SIG-M5 treated with dmso at 0.1 percent for 504 hours (cell line): ENCODE measurements around the gene UAP1.
A peak's percentile ranks its signal among the peaks of the same experiment; 100 is the strongest.
"Not testable (repeated sequence)": the region's sequence is repeated elsewhere in the genome, so short reads cannot be mapped to it uniquely, and the experiment has no call there.

Source experiments
- DNase-seq: peaks from one replicate; lab custom pipeline; 2025; ENCODE audit not compliant: unreplicated experiment; lab: John Stamatoyannopoulos, UW

The UAP1 gene

GRCh38 chr1:162564762-162565218 is 3.3 kb downstream of the UAP1 start:
- DNase-seq = no peak

DNA sequence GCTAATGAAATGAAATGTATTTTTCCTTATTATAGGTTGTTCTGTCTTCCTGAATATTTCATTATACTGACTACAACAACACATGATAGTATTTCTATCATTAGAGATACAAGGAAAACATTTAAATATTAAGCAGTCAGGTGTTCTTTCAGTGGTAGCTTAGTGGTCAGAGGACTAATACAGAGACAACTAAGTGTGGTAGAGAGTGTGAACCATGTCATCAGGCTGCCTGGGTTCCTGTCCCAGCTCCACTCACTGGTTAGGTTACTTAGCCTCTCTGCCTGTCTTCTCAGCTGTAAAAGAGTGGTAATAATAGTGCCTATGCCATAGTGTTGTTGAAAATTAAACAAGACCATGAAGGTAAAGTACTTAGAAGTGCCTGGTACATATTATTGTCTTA is 3.9 kb downstream of the UAP1 start:
- DNase-seq = no peak

GRCh38 chr1:162566870-162567269 is 5.3 kb downstream of the UAP1 start:
- no peak for DNase-seq

DNA sequence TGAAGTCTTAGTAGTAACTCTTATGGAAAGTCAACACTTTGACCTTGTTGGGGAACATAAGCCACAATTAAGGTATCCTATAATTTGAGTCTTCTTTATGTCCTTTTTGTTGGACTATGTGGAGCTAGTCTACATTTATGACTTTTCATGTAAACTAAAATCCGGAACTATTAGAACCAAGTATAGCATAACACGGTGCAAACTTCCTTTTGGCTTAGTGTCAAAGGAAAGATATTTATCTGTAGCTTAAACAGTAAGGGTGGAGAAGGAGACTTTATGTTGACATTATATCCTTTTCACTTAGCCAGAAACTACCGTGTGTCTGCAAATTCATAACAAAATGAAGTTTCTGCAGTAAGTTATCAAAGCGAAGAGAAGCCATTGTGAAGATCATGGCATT is 7.3 kb downstream of the UAP1 start:
- no peak for DNase-seq

DNA sequence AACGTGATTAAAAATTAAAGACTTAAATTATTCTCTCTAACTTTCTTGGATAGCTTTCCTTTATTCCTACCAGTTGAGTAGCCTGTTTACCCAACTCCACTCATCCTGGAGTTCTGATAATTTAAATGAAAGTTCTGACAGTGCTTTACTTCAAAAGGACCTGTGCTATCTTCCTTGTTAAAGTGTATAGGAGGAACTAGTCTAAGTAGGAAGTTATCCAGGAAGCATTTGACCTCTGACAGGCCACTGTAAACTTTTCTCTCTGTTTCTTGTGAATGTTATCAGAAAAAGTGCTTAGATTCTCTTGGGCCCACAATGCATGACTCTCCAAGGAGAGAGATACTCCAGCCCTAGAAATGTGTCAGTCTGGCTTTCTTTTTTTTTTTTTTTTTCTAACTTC is 9.2 kb downstream of the UAP1 start:
- peak; percentile 31 for DNase-seq

DNA sequence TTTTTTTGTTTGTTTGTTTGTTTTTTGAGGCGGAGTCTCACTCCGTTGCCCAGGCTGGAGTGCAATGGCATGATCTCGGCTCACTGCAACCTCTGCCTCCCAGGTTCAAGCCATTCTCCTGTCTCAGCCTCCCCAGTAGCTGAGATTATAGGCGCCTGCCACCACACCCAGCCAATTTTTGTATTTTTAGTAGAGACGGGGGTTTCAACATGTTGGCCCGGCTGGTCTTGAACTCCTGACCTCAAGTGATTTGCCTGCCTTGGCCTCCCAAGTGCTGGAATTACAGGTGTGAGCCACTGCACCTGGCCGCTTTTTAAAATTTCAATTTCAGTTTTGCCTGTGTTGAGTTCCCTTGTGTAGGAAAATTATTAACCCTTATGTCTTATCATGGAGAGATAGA is 9.6 kb downstream of the UAP1 start:
- DNase-seq = not testable (repeated sequence)

DNA sequence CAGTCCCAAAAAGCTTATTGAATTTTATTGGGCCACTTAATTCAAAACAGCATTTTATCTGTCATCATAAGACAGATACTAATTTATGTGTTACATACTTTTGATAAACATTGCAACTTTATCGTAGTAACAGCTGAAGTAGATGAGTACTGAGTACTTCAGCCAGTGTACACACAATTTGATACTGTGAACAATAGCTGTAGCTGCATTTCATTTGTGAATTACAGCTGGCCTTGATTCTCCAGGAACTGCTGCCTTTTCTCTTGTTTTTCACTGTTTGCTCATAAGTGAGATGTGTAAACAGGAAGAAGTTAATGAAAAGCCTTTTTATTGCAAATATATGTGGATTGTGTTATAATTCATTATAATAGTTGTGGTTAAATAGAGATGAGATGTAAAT is 10.2 kb downstream of the UAP1 start:
- DNase-seq = no peak

DNA sequence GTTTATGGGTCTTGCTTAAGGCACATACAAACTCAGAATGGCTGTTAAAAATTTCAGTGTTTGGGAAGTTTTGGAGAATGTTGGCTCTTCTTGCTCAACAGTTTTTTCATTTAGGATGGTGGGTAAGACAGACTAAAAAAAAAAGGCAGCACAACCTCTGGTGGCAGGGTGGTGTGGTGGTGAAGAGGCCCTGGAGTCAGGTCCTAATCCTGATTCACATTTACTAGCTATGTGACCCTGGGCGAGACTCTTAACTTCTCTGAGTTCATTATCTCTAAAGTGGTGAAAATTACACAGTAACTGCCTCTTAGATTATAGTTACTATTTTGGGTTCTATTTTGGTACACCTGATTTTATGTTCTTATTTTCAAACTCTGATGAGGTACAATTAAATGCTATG is 11.6 kb downstream of the UAP1 start:
- DNase-seq = no peak

GRCh38 chr1:162578071-162578700 is 16.7 kb downstream of the UAP1 start:
- DNase-seq = no peak

- DNase-seq = no peak
Measured at GRCh38 chr1:162578936-162579335, 17.4 kb downstream of the UAP1 start.

- DNase-seq = no peak
Measured at GRCh38 chr1:162580308-162580707, 18.8 kb downstream of the UAP1 start.

DNA sequence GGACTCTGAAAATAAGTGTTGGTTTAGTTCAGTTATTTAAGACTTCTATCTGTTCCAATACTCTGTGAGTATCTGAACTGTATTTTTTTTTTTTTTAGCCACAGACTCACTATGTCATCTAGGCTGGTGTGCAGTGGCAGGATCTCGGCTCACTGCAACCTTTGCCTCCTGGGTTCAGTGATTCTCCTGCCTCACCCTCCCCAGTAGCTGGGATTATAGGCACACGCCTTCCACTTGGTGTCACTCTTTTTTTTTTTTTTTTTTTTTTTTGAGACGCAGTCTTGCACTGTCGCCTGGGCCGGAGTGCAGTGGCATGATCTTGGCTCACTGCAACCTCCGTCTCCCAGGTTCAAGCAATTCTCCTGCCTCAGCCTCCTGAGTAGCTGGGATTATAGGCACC is 21.4 kb downstream of the UAP1 start:
- not testable (repeated sequence) for DNase-seq

GRCh38 chr1:162585101-162585500 is 23.6 kb downstream of the UAP1 start:
- DNase-seq = not testable (repeated sequence)

DNA sequence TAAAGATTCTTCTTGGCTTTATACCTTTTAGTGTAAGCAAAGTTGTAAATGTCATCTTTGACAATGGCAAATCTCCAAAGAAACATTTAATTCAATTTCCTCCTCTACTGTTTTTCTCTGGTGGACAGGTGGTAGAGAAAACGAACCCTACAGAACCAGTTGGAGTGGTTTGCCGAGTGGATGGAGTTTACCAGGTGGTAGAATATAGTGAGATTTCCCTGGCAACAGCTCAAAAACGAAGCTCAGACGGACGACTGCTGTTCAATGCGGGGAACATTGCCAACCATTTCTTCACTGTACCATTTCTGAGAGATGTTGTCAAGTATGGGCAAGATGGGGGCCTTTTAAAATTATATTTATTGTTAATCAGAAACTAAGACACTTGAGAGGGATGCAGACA is 25.8 kb downstream of the UAP1 start:
- no peak for DNase-seq

GRCh38 chr1:162587761-162588260 is 26.3 kb downstream of the UAP1 start:
- DNase-seq = no peak

- no peak for DNase-seq
Measured at GRCh38 chr1:162590101-162590500, 28.6 kb downstream of the UAP1 start.

DNA sequence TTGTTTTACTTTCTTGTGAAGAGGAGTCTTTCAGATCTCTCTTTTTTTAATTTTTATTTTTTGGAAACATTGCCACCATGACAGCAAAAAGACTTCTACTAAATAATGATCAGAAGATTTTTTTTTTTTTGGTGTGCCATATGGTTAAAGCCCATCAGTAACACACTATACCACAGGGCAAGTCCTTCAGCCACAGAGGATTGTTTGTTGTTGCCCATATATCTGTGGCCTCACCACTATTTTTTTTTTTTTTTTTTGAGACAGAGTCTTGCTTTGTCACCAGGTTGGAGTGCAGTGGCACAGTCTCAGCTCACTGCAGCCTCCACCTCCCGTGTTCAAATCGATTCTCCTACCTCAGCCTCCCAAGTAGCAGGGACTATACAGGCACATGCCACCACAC is 29.2 kb downstream of the UAP1 start:
- no peak for DNase-seq

DNA sequence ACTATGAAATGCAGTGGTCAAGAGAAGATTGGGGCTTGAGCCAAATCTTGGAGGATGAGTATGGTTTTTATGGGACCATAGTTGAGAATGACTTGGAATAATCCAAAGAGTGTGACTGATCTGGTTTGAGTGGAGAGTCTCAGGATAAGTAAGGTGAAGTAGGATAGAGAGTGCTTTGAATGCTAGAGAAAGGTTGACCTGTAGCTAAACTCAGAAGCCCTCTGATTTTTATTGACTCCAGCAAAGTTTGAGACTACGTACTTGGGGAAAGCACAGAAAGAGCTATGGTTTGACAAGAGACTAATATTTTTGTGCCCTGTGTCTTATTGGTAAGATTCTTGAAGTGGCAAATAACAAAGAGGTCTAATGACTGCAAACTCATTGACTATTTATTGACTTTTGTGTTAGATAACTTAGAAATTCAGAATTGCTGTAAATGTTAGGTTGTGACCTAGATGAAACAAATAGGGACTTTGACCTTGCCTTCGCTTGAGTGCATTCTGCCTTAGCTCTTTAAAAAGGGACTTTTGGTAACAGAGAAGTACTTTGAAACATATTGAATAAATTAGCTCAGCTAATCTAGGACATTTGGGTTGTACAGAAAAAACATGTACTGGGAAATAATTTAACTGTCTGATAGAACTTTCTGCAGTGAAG is 35.1 kb downstream of the UAP1 start:
- no peak for DNase-seq

DNA sequence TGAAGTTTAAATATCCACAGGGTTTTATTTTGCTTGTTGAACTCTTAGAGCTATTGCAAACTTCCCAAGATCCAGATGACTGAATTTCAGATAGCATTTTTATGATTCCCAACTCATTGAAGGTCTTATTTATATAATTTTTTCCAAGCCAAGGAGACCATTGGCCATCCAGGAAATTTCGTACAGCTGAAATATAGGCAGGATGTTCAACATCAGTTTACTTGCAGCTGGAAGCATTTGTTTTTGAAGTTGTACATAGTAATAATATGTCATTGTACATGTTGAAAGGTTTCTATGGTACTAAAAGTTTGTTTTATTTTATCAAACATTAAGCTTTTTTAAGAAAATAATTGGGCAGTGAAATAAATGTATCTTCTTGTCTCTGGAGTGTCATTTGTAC is 37.9 kb downstream of the UAP1 start:
- no peak for DNase-seq

DNA sequence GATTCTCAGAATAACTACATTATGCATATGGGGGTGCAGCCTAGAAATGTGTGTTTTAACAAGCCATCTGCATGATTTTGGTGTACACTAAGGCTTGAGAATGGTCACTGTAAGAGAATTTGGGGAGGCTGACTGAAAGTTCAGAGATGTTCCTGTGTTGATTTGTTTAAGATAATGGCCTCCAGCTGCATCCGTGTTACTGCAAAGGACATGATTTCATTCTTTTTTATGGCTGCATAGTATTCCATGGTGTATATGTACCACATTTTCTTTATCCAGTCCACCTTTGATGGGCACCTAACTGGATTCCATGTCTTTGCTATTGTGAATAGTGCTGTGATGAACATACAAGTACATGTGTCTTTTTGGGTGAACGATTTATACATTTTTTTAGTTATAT is 41.6 kb downstream of the UAP1 start:
- DNase-seq = not testable (repeated sequence)

GRCh38 chr1:162605225-162605927 is 43.9 kb downstream of the UAP1 start:
- DNase-seq = no peak

GRCh38 chr1:162609306-162609705 is 47.8 kb downstream of the UAP1 start:
- no peak for DNase-seq
